Tibial nerve (tissue), 4 donors: ENCODE measurements around the gene BLID. TPM values are rescaled to one million over a fixed set of nuclear protein-coding genes. Genes with fewer than 3 reads are reported as not detected.

ENCODE experiments used
- DNase-seq, 2 donors: peaks; one replicate each; pipeline ENCODE4 v3.0.0-alpha.2; 2019; ENCODE audit warnings: low spot score in 2 of 2
- H3K27ac ChIP-seq, 4 donors: fragments of 200-600 bp; sonication (generic) in 3 of 4; one replicate each; pipeline ENCODE4 v1.5.1; 2017 to 2019; ENCODE audit warnings: mild to moderate bottlenecking in 1 of 4
- H3K27me3 ChIP-seq, 2 donors: fragments of 200-600 bp; sonication (generic) in 1 of 2; one replicate each; pipeline versions ENCODE4 v1.5.1 to v1.6.0; 2017 to 2019
- H3K36me3 ChIP-seq, 3 donors: fragments of 200-600 bp; sonication (generic); one replicate each; pipeline ENCODE4 v1.5.1; 2018 to 2019
- H3K4me1 ChIP-seq, 4 donors: fragments of 200-600 bp; sonication (generic) in 3 of 4; one replicate each; pipeline ENCODE4 v1.5.1; 2017 to 2019
- H3K4me3 ChIP-seq, 4 donors: fragments of 200-600 bp; sonication (generic) in 3 of 4; one replicate each; pipeline ENCODE4 v1.5.1; 2017 to 2019; ENCODE audit warnings: mild to moderate bottlenecking in 1 of 4, moderate library complexity in 1 of 4
- H3K9me3 ChIP-seq, 4 donors: fragments of 200-600 bp; sonication (generic) in 3 of 4; one replicate each; pipeline ENCODE4 v1.5.1; 2017 to 2019
- CTCF ChIP-seq, 5 experiments: fragments of 200-600 bp in 3 of 5; fragments of 450-650 bp in 2 of 5; sonication (generic) in 3 of 5; IDR thresholded peaks; one replicate each; pipeline ENCODE4 v1.5.1; 2016 to 2019; ENCODE audit warnings: antibody characterized with exemption in 5 of 5, mild to moderate bottlenecking in 3 of 5, moderate library complexity in 2 of 5
- EP300 ChIP-seq, 2 donors: sonication (generic); formaldehyde crosslinking; IDR thresholded peaks; one replicate each; pipeline ENCODE4 v1.6.1; 2017; ENCODE audit warnings: antibody characterized with exemption in 2 of 2, mild to moderate bottlenecking in 1 of 2
- POLR2A ChIP-seq, 2 donors: fragments of 450-650 bp; IDR thresholded peaks; one replicate each; pipeline ENCODE4 v1.6.1; 2017; ENCODE audit warnings: antibody characterized with exemption in 2 of 2, mild to moderate bottlenecking in 2 of 2, moderate library complexity in 2 of 2
- WGBS, 2 donors: methylation state at CpG; one replicate each; pipeline ENCODE4 v1.1.5; 2018; 5-methylcytosine and 5-hydroxymethylcytosine counted together
- total RNA-seq, 4 donors: library from RNA; depleted of rRNA; stranded (reverse); fragments of >200 nt; gene quantifications; one replicate each; pipeline ENCODE4 v1.1.0, GENCODE V29; 2016

Gene BLID
- total RNA-seq, 4 donors from 2014 or later = 1.7 to 7.0 (median 4.8) TPM

GRCh38 chr11:122141725-122142124, 25.7 kb upstream of the BLID start:
- no peaks in the 10 kb centered on the region for H3K36me3 ChIP-seq
- 41 to 43% methylated on average over 7 of the region's 7 CpGs for WGBS, 2 donors
- TF ChIP-seq POLR2A (IDR thresholded peaks at IDR 0.05) (no peak), EP300 (IDR thresholded peaks at IDR 0.05) (no peak), CTCF (IDR thresholded peaks at IDR 0.05) (no peak)
- no peaks in the 10 kb centered on the region for H3K9me3 ChIP-seq
- H3K4me1 ChIP-seq = peaks cover 0 to 32% (median 2%) of the 10 kb centered on the region in 4 donors
- peak overlapping the region in 3 of 4 donors; percentile 2 to 63 (median 55) for H3K27ac ChIP-seq
- DNase-seq = no peak
- H3K4me3 ChIP-seq = no peak overlapping the region
- H3K27me3 ChIP-seq = no peaks in the 10 kb centered on the region

GRCh38 chr11:122140500-122140899, 24.5 kb upstream of the BLID start:
- Histone ChIP-seq H3K27ac (peak overlapping the region in 2 of 4 donors; percentile 55 to 63), H3K9me3 (no peaks in the 10 kb centered on the region), H3K36me3 (no peaks in the 10 kb centered on the region), H3K4me1 (peaks cover 0 to 41% (median 2%) of the 10 kb centered on the region in 4 donors), H3K4me3 (no peak overlapping the region), H3K27me3 (no peaks in the 10 kb centered on the region)
- DNase-seq = no peak
- TF ChIP-seq CTCF (IDR thresholded peaks at IDR 0.05) (no peak), POLR2A (IDR thresholded peaks at IDR 0.05) (no peak), EP300 (IDR thresholded peaks at IDR 0.05) (no peak)
- WGBS, 2 donors = 26 to 31% methylated on average over 2 of the region's 2 CpGs

DNA sequence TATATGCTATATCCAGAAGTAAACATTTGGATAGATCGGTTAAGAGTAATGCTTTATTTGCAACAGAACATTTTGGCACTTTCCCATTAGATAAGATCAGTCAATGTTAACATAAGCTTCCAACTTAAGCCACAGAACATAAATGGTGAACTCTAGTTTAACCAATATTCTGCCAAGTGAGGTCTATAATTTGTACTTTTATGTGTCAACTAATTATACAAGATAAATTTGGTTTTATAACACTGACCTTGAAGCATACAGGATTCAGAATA, 23.5 kb upstream of the BLID start:
- DNase-seq = no peak
- H3K9me3 ChIP-seq = no peaks in the 10 kb centered on the region
- 58 to 75% methylated on average over 1 of the region's 1 CpG for WGBS, 2 donors
- TF ChIP-seq POLR2A (IDR thresholded peaks at IDR 0.05) = no peak
- TF ChIP-seq CTCF (IDR thresholded peaks at IDR 0.05) = no peak
- no peak for TF ChIP-seq EP300 (IDR thresholded peaks at IDR 0.05)
- H3K36me3 ChIP-seq = no peaks in the 10 kb centered on the region
- H3K4me1 ChIP-seq = peaks cover 0 to 41% (median 2%) of the 10 kb centered on the region in 4 donors
- no peak overlapping the region for H3K4me3 ChIP-seq
- H3K27me3 ChIP-seq = no peaks in the 10 kb centered on the region
- peak overlapping the region in 1 of 4 donors; percentile 21 for H3K27ac ChIP-seq

GRCh38 chr11:122138744-122139594, 23.0 kb upstream of the BLID start:
- H3K4me1 ChIP-seq = peaks cover 0 to 41% (median 2%) of the 10 kb centered on the region in 4 donors
- WGBS, 2 donors = 76 to 78% methylated on average over 5 of the region's 5 CpGs
- H3K27ac ChIP-seq = peak overlapping the region in 2 of 4 donors; percentile 21 to 31
- TF ChIP-seq CTCF (IDR thresholded peaks at IDR 0.05) = no peak
- no peak for TF ChIP-seq EP300 (IDR thresholded peaks at IDR 0.05)
- no peak for TF ChIP-seq POLR2A (IDR thresholded peaks at IDR 0.05)
- H3K4me3 ChIP-seq = no peak overlapping the region
- H3K9me3 ChIP-seq = no peaks in the 10 kb centered on the region
- no peak for DNase-seq
- H3K27me3 ChIP-seq = no peaks in the 10 kb centered on the region
- no peaks in the 10 kb centered on the region for H3K36me3 ChIP-seq

GRCh38 chr11:122137078-122137793, 21.2 kb upstream of the BLID start:
- H3K4me1 ChIP-seq = peaks cover 0 to 38% (median 2%) of the 10 kb centered on the region in 4 donors
- no peaks in the 10 kb centered on the region for H3K36me3 ChIP-seq
- H3K4me3 ChIP-seq = no peak overlapping the region
- H3K9me3 ChIP-seq = no peaks in the 10 kb centered on the region
- TF ChIP-seq EP300 (IDR thresholded peaks at IDR 0.05) = no peak
- TF ChIP-seq CTCF (IDR thresholded peaks at IDR 0.05) = no peak
- no peak for TF ChIP-seq POLR2A (IDR thresholded peaks at IDR 0.05)
- H3K27ac ChIP-seq = peak overlapping the region in 2 of 4 donors; percentile 36 to 55
- no peaks in the 10 kb centered on the region for H3K27me3 ChIP-seq
- WGBS, 2 donors = 13 to 15% methylated on average over 2 of the region's 2 CpGs
- DNase-seq = no peak
